HG02938 (cell line): ENCODE results near the gene SDF2.
A peak's percentile ranks its signal among the peaks of the same experiment; 100 is the strongest.
"Not testable (repeated sequence)": the region's sequence is repeated elsewhere in the genome, so short reads cannot be mapped to it uniquely, and the experiment has no call there.

Source experiments
- ATAC-seq: cut with Tn5 transposase; IDR thresholded peaks from one replicate; pipeline ENCODE4 v1.9.1; 2021; ENCODE audit warnings: mild to moderate bottlenecking, moderate library complexity; ENCODE audit not compliant: unreplicated experiment

Gene SDF2

GRCh38 chr17:28685366-28685765 is 23.7 kb upstream of the SDF2 start:
- ATAC-seq, result no peak

DNA sequence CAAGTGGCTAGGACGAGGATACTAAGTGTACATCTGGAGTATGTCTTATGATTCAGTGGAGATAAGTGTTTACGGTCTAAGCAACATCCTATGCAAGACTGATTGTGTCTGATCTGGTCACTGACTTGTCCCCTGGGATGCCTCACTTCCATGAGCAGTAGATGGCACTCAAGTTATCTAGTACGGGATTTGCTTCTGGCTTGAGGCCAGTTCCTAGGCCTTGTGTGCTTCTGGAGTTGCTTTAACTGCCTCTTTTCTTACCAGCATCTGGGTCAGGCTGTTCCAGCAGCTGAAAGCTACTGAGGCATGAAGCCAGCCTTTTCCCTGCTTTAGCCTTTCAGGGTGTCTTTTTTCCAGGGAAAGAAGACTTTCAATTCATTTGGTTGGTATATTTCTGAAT is 23.3 kb upstream of the SDF2 start:
- no peak for ATAC-seq

GRCh38 chr17:28682655-28683054 is 20.9 kb upstream of the SDF2 start:
- ATAC-seq, result no peak

- ATAC-seq, result no peak
Observed at GRCh38 chr17:28675980-28676379, 14.3 kb upstream of the SDF2 start.

DNA sequence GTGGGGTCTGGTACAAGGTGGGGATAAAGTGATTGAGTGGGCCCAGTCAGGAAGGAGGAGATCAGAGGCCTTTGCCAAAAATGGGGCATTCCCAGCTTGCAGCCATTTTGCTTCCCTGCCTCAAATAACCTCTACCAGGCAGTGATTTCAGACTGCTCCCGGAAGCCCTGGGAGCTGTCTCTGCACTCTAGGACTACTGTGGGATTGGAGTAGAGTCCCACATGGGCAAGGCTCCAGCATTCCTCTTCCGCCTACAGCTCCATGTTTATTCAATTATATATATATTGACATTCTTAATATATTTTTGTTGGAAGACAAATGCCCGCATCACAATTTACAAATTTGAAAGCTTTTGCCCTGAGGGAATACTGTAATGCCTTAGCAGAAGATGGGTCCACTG is 13.8 kb upstream of the SDF2 start:
- no peak for ATAC-seq

DNA sequence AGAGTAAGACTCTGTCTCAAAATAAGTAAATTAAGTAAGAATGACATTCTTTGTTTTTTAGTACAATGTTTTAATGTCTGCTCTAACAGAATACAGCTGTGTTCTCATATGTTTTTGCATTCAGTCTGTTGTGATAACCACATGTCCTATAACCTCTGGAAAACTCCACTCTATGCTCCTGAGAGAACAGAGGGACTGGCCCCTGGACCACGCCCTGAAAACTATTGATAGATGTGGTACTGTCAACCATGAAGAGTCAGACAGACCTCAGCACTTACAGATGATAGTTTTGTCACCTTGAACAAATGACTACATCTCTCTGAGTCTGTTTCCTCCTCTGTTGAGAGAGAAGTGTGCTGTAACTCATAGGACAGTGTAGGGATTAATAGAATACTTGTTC is 8.2 kb upstream of the SDF2 start:
- ATAC-seq, result no peak

- ATAC-seq, result no peak
Observed at GRCh38 chr17:28667870-28668269, 6.2 kb upstream of the SDF2 start.

DNA sequence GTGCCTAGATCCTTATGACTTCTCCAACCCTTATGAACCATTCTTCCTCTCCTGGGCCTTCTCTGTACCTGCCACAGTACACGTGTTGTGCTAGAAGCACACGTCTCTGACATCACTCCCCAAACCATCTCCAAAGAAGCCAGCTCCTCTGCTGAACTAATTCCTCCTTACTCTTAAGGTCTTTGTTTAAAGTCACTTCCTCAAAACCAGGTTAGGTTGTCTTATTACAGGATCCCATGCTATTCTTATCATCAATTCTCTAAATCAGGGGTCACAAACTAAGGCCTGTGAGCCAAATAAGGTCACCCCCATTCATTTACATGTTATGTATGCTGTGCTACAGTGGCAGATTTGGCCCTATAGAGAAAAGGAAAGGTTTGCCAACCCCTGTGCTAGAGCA is 4.3 kb upstream of the SDF2 start:
- ATAC-seq, result no peak

GRCh38 chr17:28663723-28664122 is 2.0 kb upstream of the SDF2 start:
- ATAC-seq, result no peak

DNA sequence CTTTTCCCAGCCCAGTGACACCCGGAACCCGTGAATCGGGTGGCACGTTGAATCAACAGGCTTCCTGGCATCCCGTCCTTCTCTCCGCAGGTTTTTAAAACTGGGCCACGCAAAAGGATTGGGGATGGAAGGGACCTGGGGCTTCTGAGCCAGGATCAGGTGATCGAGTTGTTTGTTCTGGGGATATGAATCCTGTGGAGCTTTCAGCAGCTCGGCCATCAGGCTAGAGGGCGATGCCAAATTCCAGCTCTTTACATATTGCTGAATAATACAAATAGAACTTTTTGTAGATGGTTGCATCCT is 772 bp upstream of the SDF2 start:
- no peak for ATAC-seq

DNA sequence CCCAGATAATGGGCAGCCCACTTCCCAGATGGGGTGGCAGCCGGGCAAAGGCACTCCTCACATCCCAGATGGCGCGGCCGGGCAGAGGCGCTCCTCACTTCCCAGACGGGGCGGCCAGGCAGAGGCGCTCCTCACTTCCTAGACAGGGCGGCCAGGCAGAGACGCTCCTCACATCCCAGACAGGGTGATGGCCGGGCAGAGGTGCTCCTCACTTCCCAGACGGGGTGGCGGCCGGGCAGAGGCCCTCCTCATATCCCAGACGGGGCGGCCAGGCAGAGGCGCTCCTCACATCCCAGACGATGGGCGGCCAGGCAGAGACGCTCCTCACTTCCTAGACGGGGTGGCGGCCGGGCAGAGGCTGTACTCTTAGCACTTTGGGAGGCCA is 2.2 kb downstream of the SDF2 start:
- not testable (repeated sequence) for ATAC-seq

GRCh38 chr17:28658766-28659496 is 2.8 kb downstream of the SDF2 start:
- not testable (repeated sequence) for ATAC-seq

GRCh38 chr17:28658342-28658741 is 3.4 kb downstream of the SDF2 start:
- not testable (repeated sequence) for ATAC-seq

DNA sequence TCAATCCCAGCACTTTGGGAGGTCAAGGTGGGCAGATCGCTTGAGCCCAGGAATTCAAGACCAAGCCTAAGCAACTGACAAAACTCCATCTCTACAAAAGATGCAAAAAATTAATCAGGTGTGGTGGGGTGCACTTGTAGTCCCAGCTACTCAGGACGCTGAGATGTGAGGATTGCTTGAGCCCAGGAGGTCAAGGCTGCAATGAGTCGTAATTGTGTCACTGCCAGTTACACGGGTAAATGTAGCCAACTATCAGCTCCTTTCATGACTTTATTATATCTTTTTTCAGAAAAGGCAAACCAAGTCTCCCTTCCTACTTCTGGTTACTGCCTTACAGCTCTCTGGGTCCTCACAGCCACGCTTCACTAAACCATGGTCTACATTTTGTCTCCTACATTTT is 4.0 kb downstream of the SDF2 start:
- no peak for ATAC-seq

DNA sequence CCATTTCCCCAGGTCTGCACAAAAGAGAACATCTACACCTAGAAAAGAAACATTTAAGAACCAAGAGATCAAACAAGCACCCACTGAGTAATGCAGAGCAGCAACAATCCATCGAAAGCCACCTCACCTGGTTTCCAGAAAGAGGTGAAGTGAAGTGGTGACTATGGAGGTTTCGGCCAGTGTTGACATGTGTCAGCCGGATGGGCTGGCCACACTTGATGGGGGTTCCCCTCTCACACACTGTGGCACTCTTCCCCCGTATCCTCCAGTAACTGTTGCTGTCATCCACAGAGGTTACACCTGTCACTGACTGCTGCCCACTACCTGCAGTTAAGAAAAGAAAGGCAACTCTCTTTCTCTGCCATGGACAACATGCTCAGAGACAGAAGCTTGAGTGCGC is 6.5 kb downstream of the SDF2 start:
- no peak for ATAC-seq

GRCh38 chr17:28648698-28649097 is 13.0 kb downstream of the SDF2 start:
- no peak for ATAC-seq

GRCh38 chr17:28646039-28646754 is 15.5 kb downstream of the SDF2 start:
- ATAC-seq, result no peak

DNA sequence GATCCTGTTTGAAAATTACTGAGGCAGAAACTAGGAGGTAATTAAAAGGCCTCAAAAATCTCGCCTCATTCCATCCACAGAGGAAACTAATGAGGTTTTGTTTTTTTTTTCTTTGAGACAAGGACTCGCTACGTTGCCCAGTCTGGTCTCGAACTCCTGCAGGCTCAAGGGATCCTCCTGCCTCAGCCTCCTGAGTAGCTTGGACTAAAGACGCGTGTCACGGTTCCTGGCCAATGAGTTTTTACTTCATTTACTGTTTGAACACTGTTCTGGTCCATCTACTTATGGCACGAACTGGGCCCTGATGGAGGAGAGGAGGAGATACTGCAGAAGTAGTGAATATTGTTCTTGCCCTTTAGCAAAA is 16.1 kb downstream of the SDF2 start:
- ATAC-seq, result no peak

GRCh38 chr17:28644787-28645575 is 16.7 kb downstream of the SDF2 start, which contains the start of gene BLTP2:
BLTP2 (minus strand) TSS chr17:28645158; CDS start chr17:28645056, 102 bp downstream.
- ATAC-seq, result peak; percentile 80

GRCh38 chr17:28643983-28644786 is 17.5 kb downstream of the SDF2 start:
- ATAC-seq, result no peak

GRCh38 chr17:28641579-28641978 is 20.1 kb downstream of the SDF2 start:
- ATAC-seq, result no peak
